OCI-LY3 (cell line): ENCODE data around the gene DCLK1.

Experiments
- CTCF ChIP-seq: fragments of 200-600, 300-600 bp; sonication (generic); IDR thresholded peaks from 2 replicates; pipeline ENCODE4 v1.5.1; 2014; ENCODE audit warnings: antibody characterized with exemption, low read length, low read depth
- EZH2phosphoT487 ChIP-seq: fragments of 200-600 bp; shearing (Covaris generic); IDR thresholded peaks from 2 replicates; pipeline ENCODE4 v1.6.1; 2018; ENCODE audit warnings: antibody characterized with exemption, mixed run types, low read depth

- no peak for TF ChIP-seq CTCF
- TF ChIP-seq EZH2phosphoT487, result no peak
Measured at GRCh38 chr13:36131931-36132297, 732 bp upstream of the DCLK1 start.
